HG03354 (cell line): Measurements from ENCODE around the gene CACNA2D4.

Experiments
- ATAC-seq: cut with Tn5 transposase; IDR thresholded peaks from one replicate; pipeline ENCODE4 v1.9.1; 2021; ENCODE audit warnings: mild to moderate bottlenecking; ENCODE audit not compliant: unreplicated experiment, poor library complexity, severe bottlenecking

CACNA2D4 gene

DNA sequence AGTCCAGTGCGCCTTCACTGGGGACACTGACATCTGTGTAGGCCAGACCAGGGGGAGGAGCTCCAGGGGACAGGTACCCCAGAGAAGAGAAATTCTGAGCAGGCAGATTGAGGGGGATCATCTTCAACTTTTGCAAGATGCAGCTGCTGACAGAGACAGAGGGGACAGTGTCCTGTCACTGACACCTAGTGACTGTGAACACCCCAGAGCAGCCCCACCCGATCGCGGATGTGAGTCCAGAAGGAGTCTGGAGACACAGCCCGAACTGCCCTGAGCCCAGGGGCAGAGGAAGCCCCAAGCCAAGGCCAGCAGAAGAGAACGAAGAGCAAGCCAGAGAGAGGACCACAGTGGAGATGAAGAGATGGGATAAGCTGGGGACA lies 119.8 kb downstream of the CACNA2D4 start:
- ATAC-seq = no peak

DNA sequence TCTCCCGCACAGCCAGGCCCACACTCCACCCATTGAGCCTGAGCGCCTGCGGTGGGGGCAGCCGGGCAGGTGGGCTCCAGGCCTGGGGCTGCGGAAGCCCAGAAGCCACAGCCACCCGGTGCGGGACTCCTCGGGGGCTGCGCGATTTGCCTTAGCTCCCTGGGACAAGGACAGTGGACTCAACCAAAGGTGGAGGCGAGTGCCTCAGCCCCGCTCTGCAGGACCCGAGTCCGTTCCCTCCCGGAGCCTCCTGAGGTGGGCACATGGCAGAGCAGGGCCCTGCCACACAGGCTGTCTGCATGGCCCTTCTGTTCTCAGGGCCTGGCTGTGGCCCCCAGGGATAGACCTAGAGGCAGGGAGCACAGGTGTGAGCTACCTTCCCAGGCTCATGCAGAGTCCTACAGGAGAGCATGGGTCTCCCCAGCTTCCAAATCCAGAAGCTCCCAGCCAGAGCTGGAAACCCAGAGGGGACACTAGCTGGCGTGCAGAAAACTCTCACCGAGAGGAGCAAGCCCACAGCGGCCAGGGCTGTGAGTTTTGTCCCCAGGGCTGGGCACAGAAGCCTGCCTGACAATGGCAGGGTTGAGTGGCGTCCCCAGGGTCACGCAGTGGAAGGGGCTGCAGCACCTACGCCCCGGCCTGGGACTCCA lies 120.3 kb downstream of the CACNA2D4 start:
- no peak for ATAC-seq

DNA sequence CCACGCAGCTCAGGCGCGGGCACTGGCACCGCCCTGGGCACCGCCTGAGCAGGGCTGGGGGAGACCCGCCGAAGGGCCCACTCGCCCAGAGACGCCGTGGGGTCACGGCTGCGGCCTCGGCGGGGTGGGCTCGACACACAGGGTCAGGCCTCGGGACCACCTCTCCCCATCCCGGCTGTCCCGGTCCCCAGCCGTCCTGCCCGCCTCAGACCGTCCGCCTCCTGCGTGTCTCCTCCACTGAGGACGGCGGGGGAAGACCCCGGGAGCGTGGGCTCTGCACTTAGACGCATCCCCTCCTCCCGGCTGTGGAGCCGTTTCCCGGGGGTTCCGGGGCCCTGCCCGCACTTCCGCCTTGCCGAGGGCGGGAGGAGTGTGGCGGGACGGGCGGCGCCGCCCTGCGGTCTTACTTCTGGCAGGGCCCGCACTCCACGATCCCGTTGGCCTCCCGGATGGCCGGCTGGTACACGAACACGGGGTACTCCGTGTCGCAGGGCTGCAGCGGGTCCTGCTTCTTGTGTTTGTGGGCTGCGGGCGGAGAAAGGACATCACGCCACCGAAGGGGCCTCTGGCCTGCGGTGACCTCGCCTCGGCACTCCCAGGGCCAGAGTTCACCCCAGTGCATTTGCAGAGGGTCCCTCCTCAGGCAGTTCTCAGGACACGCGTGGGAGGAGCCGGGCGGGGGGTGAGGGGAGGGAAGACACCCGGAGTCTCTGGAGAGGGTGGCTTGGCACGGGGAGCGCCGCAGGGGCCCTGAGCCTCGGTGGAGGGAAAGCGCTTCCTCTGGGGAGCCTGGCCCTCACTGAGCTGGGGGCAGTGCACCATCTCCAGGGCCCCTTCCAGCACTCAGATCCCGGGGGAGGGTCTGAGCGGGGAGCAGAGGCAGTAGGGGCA lies 121.2 kb downstream of the CACNA2D4 start:
- peak; percentile 15 for ATAC-seq

DNA sequence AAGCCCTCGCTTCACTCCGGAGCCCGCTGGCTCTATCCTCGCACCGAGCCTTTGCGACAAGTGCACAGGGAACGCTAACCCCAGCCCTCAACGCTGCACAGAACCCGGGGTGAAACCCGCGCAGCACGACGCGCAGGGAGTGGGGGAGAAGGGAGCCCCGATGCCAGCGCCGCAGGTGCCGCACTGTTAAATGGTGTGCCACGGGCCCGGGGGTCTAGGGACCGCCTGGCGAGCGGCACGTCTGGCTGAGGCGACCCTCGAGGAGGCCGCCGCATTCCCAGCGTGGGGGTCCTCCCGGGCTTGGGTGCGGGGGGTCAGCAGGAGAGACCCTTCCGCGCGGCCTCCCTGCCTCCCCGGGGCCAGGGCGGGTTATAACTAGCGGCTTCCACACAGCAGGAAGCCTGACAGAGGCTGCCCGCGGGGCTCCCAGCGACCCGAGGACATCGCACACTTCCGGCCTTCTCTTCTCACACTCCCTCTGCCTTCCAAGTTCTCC lies 121.9 kb downstream of the CACNA2D4 start:
- peak; percentile 33 for ATAC-seq

DNA sequence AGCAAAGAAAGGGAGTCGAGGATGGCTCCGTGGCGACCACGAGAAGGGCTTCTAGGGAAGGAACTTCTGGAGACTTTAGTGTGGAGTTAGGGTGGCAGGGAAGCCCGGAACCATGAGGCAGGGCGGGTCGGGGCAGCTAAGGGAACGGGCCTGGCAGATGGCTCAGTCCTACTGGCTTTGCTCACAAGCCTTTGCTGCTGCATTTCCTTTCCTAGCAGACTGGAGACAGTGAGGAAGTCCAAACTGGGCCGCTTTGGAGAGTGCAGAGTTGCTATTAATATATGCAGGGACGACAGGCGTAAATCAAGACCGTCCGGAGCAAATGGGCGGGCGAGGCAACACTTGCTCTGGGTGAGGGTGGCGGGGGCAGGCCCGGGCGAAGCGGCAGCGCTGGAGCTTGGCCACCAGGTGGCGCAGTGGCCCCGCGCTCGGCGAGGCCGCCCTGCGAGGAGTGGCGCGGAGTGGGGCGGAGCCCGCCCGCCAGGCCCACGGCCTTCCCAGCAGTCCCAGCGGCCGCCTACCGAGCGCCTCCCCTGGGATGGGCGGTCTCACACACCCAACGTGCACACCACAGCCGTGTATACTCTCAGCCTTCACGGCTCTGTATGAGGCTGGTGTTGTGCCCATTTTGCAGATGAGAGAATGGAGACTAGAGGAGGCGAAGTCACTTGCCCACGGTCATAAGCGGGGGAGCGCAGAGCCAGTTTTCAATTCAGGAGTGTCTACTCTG lies 122.5 kb downstream of the CACNA2D4 start:
- ATAC-seq = peak; percentile 91

DNA sequence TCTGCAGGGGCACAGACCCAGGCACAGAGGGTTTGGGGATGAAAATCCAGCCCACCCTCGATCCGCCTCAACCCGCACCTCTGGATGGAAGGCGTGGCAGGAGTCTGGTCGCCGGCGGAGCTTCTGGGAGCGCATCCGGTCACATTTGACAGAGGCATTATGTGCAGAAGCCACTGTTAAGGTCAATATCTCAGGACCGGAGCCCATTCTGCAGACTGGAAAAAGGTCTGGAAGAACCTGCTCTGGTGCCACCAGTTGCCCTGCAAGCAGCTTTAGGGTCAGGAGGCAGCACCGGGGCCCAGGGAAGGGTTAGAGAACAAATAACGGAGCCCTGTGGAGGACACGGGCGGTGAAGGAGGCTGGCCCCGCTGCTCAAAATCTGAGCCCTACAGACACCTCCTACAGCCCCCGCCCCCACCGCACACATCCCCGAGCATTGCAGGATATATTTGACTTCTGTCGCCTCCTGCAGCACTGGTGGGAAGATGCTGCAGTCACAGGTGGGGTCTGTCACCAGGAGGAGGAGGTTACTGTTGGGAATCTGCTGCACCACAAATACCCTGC lies 123.1 kb downstream of the CACNA2D4 start:
- no peak for ATAC-seq

DNA sequence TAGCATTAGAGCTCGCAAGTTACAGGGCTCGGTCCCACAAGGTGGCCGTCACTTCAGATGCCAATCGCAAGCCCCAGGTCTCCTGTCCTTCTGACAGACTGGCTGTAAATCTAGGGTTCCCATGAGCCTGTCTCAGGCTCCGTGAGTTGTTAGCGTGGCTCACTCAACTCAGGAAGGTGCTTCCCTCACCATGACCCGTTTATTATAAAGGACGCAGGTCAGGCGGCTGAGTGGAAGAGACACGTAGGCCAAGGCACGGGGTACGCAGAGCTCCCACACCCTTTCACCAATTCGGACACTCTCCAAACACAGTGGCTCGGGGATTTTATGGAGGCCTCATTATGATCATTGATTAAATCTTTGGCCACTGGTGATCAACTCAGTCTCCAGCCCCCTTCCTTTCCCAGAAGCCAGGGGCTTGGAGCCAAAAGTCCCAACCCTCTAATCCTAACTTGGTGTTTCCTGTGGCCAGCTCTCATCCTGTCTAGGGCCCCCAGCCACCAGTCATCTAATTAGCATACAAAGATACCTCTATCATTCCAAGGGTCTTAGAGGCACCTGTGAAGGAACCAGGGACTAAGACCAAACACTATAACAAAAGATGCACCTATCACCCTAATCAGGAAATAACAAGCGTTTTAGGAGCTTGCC lies 123.9 kb downstream of the CACNA2D4 start:
- ATAC-seq = no peak

DNA sequence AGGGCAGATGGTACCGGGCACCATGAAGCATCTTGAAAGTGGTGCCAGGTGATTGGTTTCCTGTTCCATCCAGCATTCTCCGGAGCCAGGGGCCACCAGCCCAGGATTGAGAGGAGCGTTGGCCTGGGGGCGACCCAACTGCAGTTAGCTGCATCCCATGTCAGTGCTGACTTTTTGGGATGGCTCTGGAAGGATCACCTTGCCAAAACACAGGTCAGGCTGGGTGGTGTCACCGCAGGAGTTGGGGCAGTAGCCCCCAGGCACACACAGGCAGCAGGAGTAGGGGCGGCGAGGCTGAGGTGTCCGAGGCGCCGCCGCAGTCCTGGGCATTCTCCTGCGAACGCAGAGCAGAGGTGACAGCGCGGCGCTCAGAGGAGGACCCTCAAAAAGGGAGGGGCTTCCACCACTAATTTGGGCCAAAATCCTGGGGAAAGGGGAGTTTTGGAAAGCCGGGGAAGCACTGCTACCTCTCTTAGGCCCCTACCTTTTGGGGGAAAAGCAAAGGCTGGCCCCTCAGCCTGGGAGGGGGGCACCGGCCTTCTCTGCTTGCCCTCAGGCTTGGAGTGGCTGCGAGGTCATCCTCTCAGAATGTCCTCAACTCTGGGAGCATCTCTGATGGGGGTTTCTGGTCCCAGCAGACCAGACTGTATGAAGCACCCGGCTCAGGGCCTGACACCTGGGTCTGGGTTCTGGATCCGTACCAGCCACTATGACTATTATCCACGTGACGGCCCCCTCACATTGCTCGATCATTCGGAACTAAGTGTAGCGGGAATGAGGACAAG lies 124.8 kb downstream of the CACNA2D4 start:
- ATAC-seq = no peak

DNA sequence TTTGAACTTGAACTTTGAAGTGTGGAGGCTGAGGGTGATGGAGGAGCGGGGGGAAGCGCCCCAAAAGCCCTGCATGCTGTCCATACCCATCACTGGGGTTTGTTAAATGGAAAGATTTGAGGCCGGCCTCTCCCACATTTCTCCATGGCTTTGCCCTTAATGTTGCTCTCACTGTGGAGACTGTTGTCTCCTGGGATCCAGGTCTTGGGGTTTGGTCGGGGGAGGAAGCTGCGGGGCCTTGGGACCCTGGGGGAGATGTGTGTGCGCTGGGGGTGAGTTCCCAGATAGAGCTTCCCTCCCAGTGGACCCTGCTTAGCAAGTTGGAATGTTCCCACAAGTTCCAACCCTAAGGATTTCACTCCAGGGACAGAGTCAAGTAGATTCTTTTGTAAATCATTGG lies 126.0 kb downstream of the CACNA2D4 start:
- ATAC-seq = no peak

DNA sequence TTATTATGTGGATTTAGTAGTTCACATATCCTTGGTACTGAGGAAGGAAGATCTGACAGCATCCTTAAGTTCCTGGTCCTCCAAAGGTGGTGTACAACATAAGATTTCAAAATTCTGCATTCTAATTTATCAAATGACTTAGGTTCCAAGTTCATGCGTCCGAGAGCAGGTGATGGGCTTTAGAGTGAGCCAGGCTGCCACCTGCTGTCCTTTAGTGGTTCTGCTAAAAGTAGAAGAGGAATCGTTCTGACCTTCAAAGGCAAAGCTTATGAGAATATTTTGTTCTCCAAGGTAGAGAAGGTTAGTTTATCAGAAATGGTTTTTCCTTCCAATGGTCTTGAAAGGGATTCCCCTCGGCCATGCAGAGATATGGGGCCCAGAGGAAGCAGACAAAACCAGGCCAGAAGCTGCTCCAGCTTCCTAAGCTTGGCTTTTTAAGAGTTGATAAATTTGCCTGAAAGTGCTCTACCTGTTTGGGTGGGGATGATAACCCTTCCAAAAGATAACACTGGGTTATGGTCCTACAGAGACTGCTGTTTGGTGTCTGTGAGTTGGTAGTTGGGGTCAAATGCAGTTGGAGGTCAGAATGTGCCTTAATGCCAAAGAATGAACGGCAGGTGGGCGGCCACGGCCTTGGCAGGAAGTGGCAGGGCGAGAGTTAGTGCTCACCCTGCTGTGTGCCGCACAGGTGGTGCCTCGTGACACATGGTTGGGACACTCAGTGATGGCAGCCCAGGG lies 127.2 kb downstream of the CACNA2D4 start:
- no peak for ATAC-seq

DNA sequence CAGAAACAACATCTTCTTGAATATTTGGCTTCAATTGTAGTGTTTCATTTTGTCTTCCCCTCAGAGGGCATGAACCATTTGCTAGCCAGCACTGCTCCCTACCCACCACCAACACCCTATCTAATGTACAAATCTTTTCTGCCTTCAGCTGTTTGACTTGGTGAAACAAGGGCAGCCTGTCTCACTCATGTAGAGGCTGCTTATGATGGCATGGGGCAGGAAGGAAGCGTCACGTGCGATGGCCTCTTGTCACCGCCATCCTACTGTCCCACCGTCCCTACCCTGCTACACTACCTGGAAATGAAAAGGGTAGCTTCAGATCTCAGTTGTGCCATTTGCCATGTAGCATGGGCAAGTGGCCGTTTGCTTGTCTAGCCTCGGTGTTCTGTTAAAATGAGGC lies 128.0 kb downstream of the CACNA2D4 start:
- no peak for ATAC-seq

DNA sequence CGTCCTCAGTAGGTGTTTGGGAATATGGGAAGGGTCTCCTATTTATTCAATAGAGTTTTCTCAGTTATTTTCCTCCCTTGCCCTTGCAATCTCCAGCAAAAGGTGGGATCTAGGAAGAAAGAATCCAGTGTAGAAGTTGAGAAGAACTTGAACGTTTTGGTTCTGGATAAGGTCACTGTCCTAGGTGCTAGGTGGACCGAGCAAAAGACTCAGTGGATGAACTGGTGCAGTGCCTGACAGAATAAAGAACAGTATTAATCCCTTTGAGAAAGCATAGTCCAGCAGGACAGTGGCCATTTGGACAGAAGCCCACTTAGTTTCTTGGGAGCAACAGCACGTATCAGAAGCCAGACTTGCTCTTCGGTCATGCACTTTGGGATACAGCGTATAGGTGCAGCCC lies 130.7 kb downstream of the CACNA2D4 start:
- no peak for ATAC-seq

DNA sequence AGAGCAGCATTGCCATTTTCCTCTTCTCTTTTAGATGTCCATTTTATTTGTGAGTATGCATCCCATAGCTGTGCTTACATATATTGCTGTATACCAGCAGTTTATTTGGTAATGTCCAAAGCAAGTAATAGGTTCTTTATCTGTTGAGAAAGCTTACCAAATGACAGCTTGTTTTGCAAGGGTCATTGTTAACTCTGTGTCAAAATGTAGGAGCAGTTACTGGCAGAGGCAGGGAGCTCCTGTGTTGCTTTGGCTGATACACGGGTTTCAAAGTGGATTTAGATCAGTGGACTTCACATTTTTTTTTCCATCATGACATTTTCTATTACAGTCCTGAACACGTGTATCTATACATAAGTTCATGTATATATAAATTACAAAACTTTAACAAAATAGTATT lies 136.2 kb downstream of the CACNA2D4 start:
- no peak for ATAC-seq

DNA sequence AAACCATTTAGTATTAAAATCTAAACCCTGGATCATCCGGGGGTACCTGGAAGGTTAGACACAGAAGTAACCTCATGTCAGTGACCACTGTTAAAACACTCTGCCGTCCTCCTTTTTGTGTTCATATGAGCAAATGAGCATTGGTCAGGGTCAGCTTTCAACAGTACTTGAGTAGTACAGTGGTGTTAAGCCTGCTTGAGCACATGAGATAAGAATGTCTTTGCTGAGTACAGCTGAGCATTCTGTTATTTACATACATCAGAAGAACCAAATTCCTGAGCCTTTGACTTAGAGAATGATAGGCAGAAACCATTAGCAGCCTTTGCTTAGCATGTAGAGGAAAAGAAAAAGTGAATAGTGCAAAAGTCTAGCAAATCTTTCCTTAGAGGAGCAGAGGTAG lies 136.7 kb downstream of the CACNA2D4 start:
- ATAC-seq = no peak

DNA sequence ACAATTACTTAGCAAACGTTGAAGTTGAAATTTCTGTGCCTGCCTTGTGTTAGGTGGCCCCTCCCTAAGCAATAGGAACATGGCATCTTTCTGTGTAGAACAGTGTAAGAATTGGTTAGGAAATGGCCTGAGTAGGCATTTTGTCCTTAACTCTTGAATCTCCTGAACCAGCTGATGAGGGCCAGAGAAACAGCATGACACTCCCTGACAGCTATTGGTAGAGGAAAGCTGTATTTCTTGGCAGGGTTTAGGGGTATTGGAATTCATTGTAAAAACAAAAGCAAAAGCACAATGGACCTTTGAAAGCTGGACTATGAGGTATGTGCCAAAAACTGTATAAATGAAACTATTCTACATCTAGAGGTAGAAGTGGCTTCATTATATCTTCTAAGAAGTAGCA lies 138.7 kb downstream of the CACNA2D4 start:
- ATAC-seq = no peak

DNA sequence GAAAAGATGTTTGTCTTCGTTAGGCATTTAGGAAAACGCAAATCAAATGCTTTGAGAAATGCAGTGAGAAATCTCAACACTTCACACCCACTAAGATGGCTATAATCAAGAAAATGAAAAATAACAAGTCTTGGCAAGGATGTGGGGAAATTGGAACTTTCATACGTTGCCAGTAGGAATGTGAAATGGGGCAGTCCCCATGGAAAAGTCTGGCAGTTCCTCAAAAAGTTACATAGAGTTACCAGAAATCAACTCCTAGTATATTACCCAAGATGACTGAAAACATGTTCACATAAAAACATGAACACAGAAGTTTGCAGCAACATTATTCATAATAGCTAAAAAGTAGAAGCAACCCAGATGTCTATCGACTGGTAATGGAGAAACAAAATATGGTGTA lies 139.5 kb downstream of the CACNA2D4 start:
- ATAC-seq = no peak

DNA sequence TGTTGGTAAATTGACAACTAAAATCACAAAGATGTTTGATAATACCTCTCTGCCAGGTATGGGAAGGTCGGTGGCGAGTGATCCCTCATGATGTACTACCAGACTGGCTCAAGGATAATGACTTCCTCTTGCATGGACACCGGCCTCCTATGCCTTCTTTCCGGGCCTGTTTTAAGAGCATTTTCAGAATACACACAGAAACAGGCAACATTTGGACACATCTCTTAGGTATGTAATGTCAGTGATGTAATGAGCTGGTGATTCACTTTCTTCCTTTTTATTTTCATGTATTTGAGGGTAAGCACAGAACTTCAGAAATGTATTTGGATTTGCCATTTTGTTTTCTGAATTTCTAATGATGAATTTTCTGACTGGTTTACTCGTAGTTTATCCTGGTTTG lies 140.7 kb downstream of the CACNA2D4 start:
- ATAC-seq = no peak

DNA sequence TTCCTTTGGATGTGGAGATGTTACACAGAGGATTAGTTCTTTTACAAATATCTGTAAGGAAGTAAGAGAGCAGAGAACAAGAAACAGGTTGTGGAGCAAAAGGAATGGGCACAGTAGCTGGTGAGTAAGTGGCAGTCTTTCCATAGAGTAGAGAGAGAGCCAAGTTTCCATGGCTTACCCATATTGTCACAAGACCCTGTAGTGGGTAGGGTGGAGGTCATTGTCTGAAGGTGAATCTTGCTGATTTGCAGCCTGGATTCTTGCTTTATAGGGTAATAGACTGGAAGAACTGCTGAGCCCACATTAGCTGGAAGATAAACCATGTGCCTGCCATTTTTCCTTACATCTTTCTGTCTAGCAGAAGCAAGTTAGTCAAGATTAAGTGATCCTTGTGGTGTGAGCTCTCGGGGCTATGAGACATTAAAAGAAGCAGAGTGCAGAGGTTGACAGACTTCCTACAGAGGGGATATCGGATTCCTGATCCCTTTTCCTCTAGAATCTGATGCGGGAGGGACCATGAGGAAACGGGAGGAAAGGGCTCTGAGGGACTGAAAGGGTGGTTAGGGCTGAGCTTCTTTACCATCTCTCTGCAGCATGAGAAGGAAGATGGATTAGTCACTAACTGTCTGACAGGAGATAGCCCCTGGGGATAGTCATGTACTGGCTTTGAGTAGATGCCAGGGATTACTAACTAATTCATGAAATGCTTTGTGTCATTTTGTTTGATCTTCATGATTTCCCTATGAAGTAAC lies 142.1 kb downstream of the CACNA2D4 start:
- no peak for ATAC-seq
